AG04450 (cell line): ENCODE measurements around the gene CACNG8. TPM values are rescaled to one million over a fixed set of nuclear protein-coding genes. Genes with fewer than 3 reads are reported as not detected.
A peak's percentile ranks its signal among the peaks of the same experiment; 100 is the strongest.
"Not testable (repeated sequence)": the region's sequence is repeated elsewhere in the genome, so short reads cannot be mapped to it uniquely, and the experiment has no call there.

Source experiments
- CTCF ChIA-PET: fragments of 300-600, 350-600 bp; formaldehyde crosslinking; extraction: SDS; loops from one replicate; lab custom pipeline; 2022; ENCODE audit warnings: antibody characterized with exemption, inconsistent platforms; lab: Charles Lee
- POLR2A ChIA-PET: fragments of 350-600 bp; formaldehyde crosslinking; extraction: SDS; loops from one replicate; lab custom pipeline; 2021; ENCODE audit warnings: antibody characterized with exemption, inconsistent platforms; lab: Yijun Ruan, JAX
- DNase-seq: peaks from one replicate; pipeline ENCODE4 v3.0.0-alpha.2; 2011; ENCODE audit warnings: low read depth, low spot score
- H3K27ac ChIP-seq: one replicate; pipeline ENCODE4 v1.5.1; 2012; ENCODE audit warnings: low read depth, low read length, control low read depth
- H3K27me3 ChIP-seq: one replicate; pipeline ENCODE4 v1.6.0; 2012; ENCODE audit warnings: low read length; ENCODE audit not compliant: control insufficient read depth, insufficient read depth
- H3K4me3 ChIP-seq: 2 replicates; pipeline ENCODE4 v1.5.1; 2011; ENCODE audit warnings: mild to moderate bottlenecking, low read depth, low read length, control low read depth
- H3K9me3 ChIP-seq: 2 replicates; pipeline ENCODE4 v1.5.1; 2012; ENCODE audit warnings: low read length; ENCODE audit not compliant: control insufficient read depth, insufficient read depth
- CTCF ChIP-seq: IDR thresholded peaks from 2 replicates; pipeline ENCODE4 v1.5.1; 2011; ENCODE audit warnings: low read depth, low read length, control low read depth, inconsistent platforms
- polyA plus RNA-seq: library from polyadenylated mRNA; depleted of rRNA; stranded (reverse); fragments of >200 nt; gene quantifications from 2 replicates; pipeline ENCODE4 v1.2.3, GENCODE V29; 2011; rRNA removed
- small RNA-seq: library from RNA; depleted of rRNA; stranded (forward); fragments of <200 nt; gene quantifications from one replicate; pipeline ENCODE3, GENCODE V24; 2012; ENCODE audit warnings: low read depth; ENCODE audit not compliant: insufficient read length

Gene CACNG8
- polyA plus RNA-seq, 1 experiment = 0.33 TPM

- CTCF ChIA-PET = interaction anchor here (0.5 to 6.7 kb wide), 68 partner anchors 9 to 1887 kb away, joined by 3 to 97 read pairs (median 5); partner anchors contain the start of genes CNOT3, MYADM, NDUFA3 and PRKCG
- DNase-seq = no peak
- peak; percentile 69 for TF ChIP-seq CTCF
- Histone ChIP-seq H3K4me3 (no peak overlapping the region), H3K27me3 (peaks cover 2% of the 10 kb centered on the region), H3K27ac (no peak overlapping the region), H3K9me3 (no peaks in the 10 kb centered on the region)
- POLR2A ChIA-PET = interaction anchor here (0.7 kb wide), 1 partner anchor 162 kb away, joined by 3 read pairs; the partner anchor contains the start of gene MYADM
Measured at GRCh38 chr19:54029930-54030490, 67.3 kb downstream of the CACNG8 start.

GRCh38 chr19:54030895-54031586, 68.3 kb downstream of the CACNG8 start:
- DNase-seq = no peak
- CTCF ChIA-PET = interaction anchor here (0.6 to 6.7 kb wide), 32 partner anchors 8 to 259 kb away, joined by 3 to 97 read pairs (median 4); partner anchors contain the start of genes MYADM and NDUFA3
- POLR2A ChIA-PET = interaction anchor here (0.6 kb wide), 1 partner anchor 163 kb away, joined by 3 read pairs; the partner anchor contains the start of gene MYADM
- Histone ChIP-seq H3K4me3 (no peak overlapping the region), H3K27ac (no peak overlapping the region), H3K27me3 (peaks cover 2% of the 10 kb centered on the region), H3K9me3 (no peaks in the 10 kb centered on the region)
- peak; percentile 74 for TF ChIP-seq CTCF

GRCh38 chr19:54035215-54036178, 72.8 kb downstream of the CACNG8 start:
- no peaks in the 10 kb centered on the region for H3K9me3 ChIP-seq
- ChIA-PET CTCF (interaction anchor here (0.5 to 2.6 kb wide), 7 partner anchors 11 to 838 kb away, joined by 3 to 20 read pairs (median 7); partner anchors contain the start of gene PRKCG), POLR2A (no interaction called here)
- no peak overlapping the region for H3K4me3 ChIP-seq
- TF ChIP-seq CTCF = no peak
- peak; percentile 50 for DNase-seq
- H3K27ac ChIP-seq = peak overlapping the region; percentile 85
- no peaks in the 10 kb centered on the region for H3K27me3 ChIP-seq

GRCh38 chr19:54036542-54036941, 73.8 kb downstream of the CACNG8 start:
- H3K9me3 ChIP-seq, H3K27me3 ChIP-seq, DNase-seq, H3K4me3 ChIP-seq, POLR2A ChIA-PET: not testable (repeated sequence)
- CTCF ChIA-PET = interaction anchor here (1.0 to 2.6 kb wide), 3 partner anchors 59 to 244 kb away, joined by 3 to 19 read pairs (median 4); partner anchors contain the start of gene PRKCG
- peak overlapping the region; percentile 11 for H3K27ac ChIP-seq

Small RNA genes lying within 50 kb of the gene (small RNA-seq; reads per million reads assigned to genes)
- not detected for gene AC012314.20

Other genes with a start within 250 kb of the CACNG8 start
- gene NLRP12, start 138.6 kb upstream of the CACNG8 start, polyA plus RNA-seq = not detected in 2 replicates
- 39.3 and 71.0 TPM in 2 replicates for gene MYADM, start 95.1 kb upstream of the CACNG8 start, polyA plus RNA-seq
- gene PRKCG, start 80.7 kb upstream of the CACNG8 start, polyA plus RNA-seq = 0.09 and 0.14 TPM in 2 replicates
- gene CACNG7, start 53.7 kb upstream of the CACNG8 start, polyA plus RNA-seq = 8.6 and 9.3 TPM in 2 replicates
- 0.17 and 0.19 TPM in 2 replicates for gene CACNG6, start 28.7 kb downstream of the CACNG8 start, polyA plus RNA-seq
- not detected in 2 replicates for gene VSTM1, start 101.0 kb downstream of the CACNG8 start, polyA plus RNA-seq
- not detected in 2 replicates for gene TARM1, start 118.4 kb downstream of the CACNG8 start, polyA plus RNA-seq
- 0.22 and 0.29 TPM in 2 replicates for gene OSCAR, start 137.9 kb downstream of the CACNG8 start, polyA plus RNA-seq
- 35.4 and 54.0 TPM in 2 replicates for gene NDUFA3, start 139.9 kb downstream of the CACNG8 start, polyA plus RNA-seq
- 12.3 and 15.8 TPM in 2 replicates for gene TFPT, start 152.7 kb downstream of the CACNG8 start, polyA plus RNA-seq
- 28.7 and 35.3 TPM in 2 replicates for gene PRPF31, start 152.8 kb downstream of the CACNG8 start, polyA plus RNA-seq
- gene CNOT3, start 174.8 kb downstream of the CACNG8 start, polyA plus RNA-seq = 9.9 and 18.7 TPM in 2 replicates
- 3.0 and 3.3 TPM in 2 replicates for gene LENG1, start 196.8 kb downstream of the CACNG8 start, polyA plus RNA-seq
- gene TMC4, start 210.2 kb downstream of the CACNG8 start, polyA plus RNA-seq = 1.3 and 1.5 TPM in 2 replicates
- gene MBOAT7, start 226.6 kb downstream of the CACNG8 start, polyA plus RNA-seq = 45.1 and 63.2 TPM in 2 replicates
- gene TSEN34, start 228.4 kb downstream of the CACNG8 start, polyA plus RNA-seq = 32.4 and 36.4 TPM in 2 replicates
- 1,566 and 2,378 TPM in 2 replicates for gene RPS9, start 237.9 kb downstream of the CACNG8 start, polyA plus RNA-seq